ENCODE measurements around the gene TAF11L10.
"Not testable (repeated sequence)": the region's sequence is repeated elsewhere in the genome, so short reads cannot be mapped to it uniquely, and the experiment has no call there.

The TAF11L10 gene

DNA sequence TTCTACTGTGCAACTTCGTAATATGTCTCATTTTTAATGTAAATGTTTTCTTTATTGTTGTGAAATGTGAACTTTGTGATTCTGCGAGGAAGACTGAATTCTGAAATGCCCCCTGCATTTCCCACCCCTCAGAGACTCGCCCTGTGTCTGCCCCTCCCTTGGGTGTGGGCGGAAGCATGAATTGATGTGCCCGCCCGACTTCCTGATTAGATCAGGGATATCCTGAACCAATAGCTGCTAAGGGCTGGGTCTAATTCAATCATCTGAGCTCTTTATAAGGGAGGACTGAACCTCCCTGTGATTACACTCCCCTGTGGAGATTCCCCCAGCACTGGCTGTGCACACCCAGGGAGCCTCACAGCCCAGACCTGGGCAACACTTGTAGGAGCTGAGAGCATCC is 6.3 kb upstream of the TAF11L10 start, which contains the start of gene TAF11L11:
TSS of gene TAF11L11 (plus strand) at position 304 of the 400 bp plus-strand sequence.
- not testable (repeated sequence) for H3K27me3 ChIP-seq (replicated peaks; ENCODE audit: control insufficient read depth, insufficient read depth, low read length, poor library complexity, severe bottlenecking); H3K4me1 ChIP-seq (ENCODE audit: control insufficient read depth, insufficient read depth, low read length, poor library complexity, severe bottlenecking); H3K36me3 ChIP-seq (ENCODE audit: control insufficient read depth, insufficient read depth, low read length); H3K4me3 ChIP-seq (ENCODE audit: insufficient read depth, low read depth, low read length, poor library complexity, severe bottlenecking); DNase-seq; H3K27ac ChIP-seq (ENCODE audit: insufficient read depth, low read length, poor library complexity, severe bottlenecking); H3K9me3 ChIP-seq (ENCODE audit: control insufficient read depth, low read length)

DNA sequence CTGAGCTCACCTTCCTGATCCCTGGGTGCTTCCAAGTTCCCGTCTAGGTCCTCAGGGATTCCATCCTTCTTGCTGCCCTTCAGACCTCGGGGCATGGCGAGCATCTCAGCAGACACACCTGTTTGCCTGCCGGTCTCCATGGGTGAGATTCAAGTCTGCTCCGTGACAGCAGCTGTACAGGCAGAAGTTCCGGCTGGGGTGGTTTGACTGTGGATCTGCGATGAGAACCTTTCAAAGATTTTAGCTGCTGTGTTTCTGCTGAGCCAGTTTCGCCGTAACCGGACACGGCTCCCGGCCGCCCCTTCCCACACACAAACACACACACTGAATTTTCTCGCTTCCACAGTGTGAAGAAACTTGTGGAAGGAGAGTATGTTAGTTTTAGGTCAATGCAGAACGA is 3.4 kb downstream of the TAF11L10 start, which contains the start of gene TAF11L9:
TSS of gene TAF11L9 (minus strand) at position 140 of the 400 bp plus-strand sequence.
- H3K36me3 ChIP-seq (ENCODE audit: control insufficient read depth, insufficient read depth, low read length); H3K4me3 ChIP-seq (ENCODE audit: insufficient read depth, low read depth, low read length, poor library complexity, severe bottlenecking); H3K27ac ChIP-seq (ENCODE audit: insufficient read depth, low read length, poor library complexity, severe bottlenecking); H3K4me1 ChIP-seq (ENCODE audit: control insufficient read depth, insufficient read depth, low read length, poor library complexity, severe bottlenecking); H3K27me3 ChIP-seq (replicated peaks; ENCODE audit: control insufficient read depth, insufficient read depth, low read length, poor library complexity, severe bottlenecking); H3K9me3 ChIP-seq (ENCODE audit: control insufficient read depth, low read length); DNase-seq: not testable (repeated sequence)

- DNase-seq; H3K9me3 ChIP-seq (ENCODE audit: control insufficient read depth, low read length); H3K4me3 ChIP-seq (ENCODE audit: insufficient read depth, low read depth, low read length, poor library complexity, severe bottlenecking); H3K36me3 ChIP-seq (ENCODE audit: control insufficient read depth, insufficient read depth, low read length); H3K27ac ChIP-seq (ENCODE audit: insufficient read depth, low read length, poor library complexity, severe bottlenecking); H3K4me1 ChIP-seq (ENCODE audit: control insufficient read depth, insufficient read depth, low read length, poor library complexity, severe bottlenecking); H3K27me3 ChIP-seq (replicated peaks; ENCODE audit: control insufficient read depth, insufficient read depth, low read length, poor library complexity, severe bottlenecking): not testable (repeated sequence)
These were observed 6.8 kb downstream of the TAF11L10 start, which contains the start of gene TAF11L8 for GRCh38 chr5:17590860-17591259. TAF11L8 (minus strand) TSS chr5:17590960.

- H3K4me3 ChIP-seq (ENCODE audit: insufficient read depth, low read depth, low read length, poor library complexity, severe bottlenecking); DNase-seq; H3K4me1 ChIP-seq (ENCODE audit: control insufficient read depth, insufficient read depth, low read length, poor library complexity, severe bottlenecking); H3K36me3 ChIP-seq (ENCODE audit: control insufficient read depth, insufficient read depth, low read length); H3K9me3 ChIP-seq (ENCODE audit: control insufficient read depth, low read length); H3K27me3 ChIP-seq (replicated peaks; ENCODE audit: control insufficient read depth, insufficient read depth, low read length, poor library complexity, severe bottlenecking); H3K27ac ChIP-seq (ENCODE audit: insufficient read depth, low read length, poor library complexity, severe bottlenecking): not testable (repeated sequence)
These were observed 12.0 kb downstream of the TAF11L10 start, which contains the start of gene TAF11L7 for GRCh38 chr5:17585658-17586057. TAF11L7 (minus strand) TSS chr5:17585758.

Measured in effector memory CD4-positive, alpha-beta T cell (primary cell).